Stimulated activated CD4-positive, alpha-beta T cell treated with anti-CD3 and anti-CD28 coated beads, Interleukin-2, amount 100 ng/mL, for 4 hours (primary cell): ENCODE results near the gene SLC2A4RG.
A peak's percentile ranks its signal among the peaks of the same experiment; 100 is the strongest.
"Not testable (repeated sequence)": the region's sequence is repeated elsewhere in the genome, so short reads cannot be mapped to it uniquely, and the experiment has no call there.

Source experiments
- DNase-seq: peaks from one replicate; pipeline ENCODE4 v3.0.0-alpha.2; 2020; ENCODE audit warnings: low read depth

Gene SLC2A4RG

GRCh38 chr20:63714858-63715257 lies 24.7 kb upstream of the SLC2A4RG start:
- no peak for DNase-seq

GRCh38 chr20:63718996-63719395 lies 20.6 kb upstream of the SLC2A4RG start:
- DNase-seq: no peak

- DNase-seq: not testable (repeated sequence)
Observed at GRCh38 chr20:63722967-63723622, 16.5 kb upstream of the SLC2A4RG start.

GRCh38 chr20:63730189-63730733 lies 9.3 kb upstream of the SLC2A4RG start:
- DNase-seq: not testable (repeated sequence)

GRCh38 chr20:63731410-63731809 lies 8.2 kb upstream of the SLC2A4RG start:
- DNase-seq: no peak

GRCh38 chr20:63732118-63733095 lies 7.2 kb upstream of the SLC2A4RG start:
- DNase-seq: no peak

- DNase-seq: no peak
Observed at GRCh38 chr20:63733117-63733516, 6.5 kb upstream of the SLC2A4RG start.

- DNase-seq: no peak
Observed at GRCh38 chr20:63733579-63734081, 5.9 kb upstream of the SLC2A4RG start.

- DNase-seq: no peak
Observed at GRCh38 chr20:63734111-63734945, 5.2 kb upstream of the SLC2A4RG start.

GRCh38 chr20:63734946-63735858 lies 4.4 kb upstream of the SLC2A4RG start:
- DNase-seq: no peak

GRCh38 chr20:63735859-63736718 lies 3.5 kb upstream of the SLC2A4RG start, which contains the start of gene LIME1:
TSS of gene LIME1 (plus strand) at chr20:63736664. CDS start at chr20:63737550, 886 bp downstream.
- DNase-seq: peak; percentile 64

GRCh38 chr20:63736893-63737694 lies 2.5 kb upstream of the SLC2A4RG start:
- no peak for DNase-seq

- no peak for DNase-seq
Observed at GRCh38 chr20:63737695-63737944, 2.0 kb upstream of the SLC2A4RG start.

- DNase-seq: no peak
Observed at GRCh38 chr20:63737945-63738686, 1.5 kb upstream of the SLC2A4RG start.

GRCh38 chr20:63738687-63739129 lies 868 bp upstream of the SLC2A4RG start:
- no peak for DNase-seq

- no peak for DNase-seq
Observed at GRCh38 chr20:63740070-63740626, 572 bp downstream of the SLC2A4RG start.

- no peak for DNase-seq
Observed at GRCh38 chr20:63740627-63741353, 1.2 kb downstream of the SLC2A4RG start.
